C4-2B (cell line): ENCODE results near the gene IPO9.

Source experiments
- ZFX ChIP-seq: fragments of 450-650 bp; IDR thresholded peaks from 2 replicates; pipeline ENCODE4 v1.6.1; 2017
- TF ChIP-seq, protein P1 (sequence below): fragments of 450-650 bp; conservative IDR thresholded peaks from 2 replicates; pipeline ENCODE4 v1.5.1; 2017; ENCODE audit warnings: mild to moderate bottlenecking

GRCh38 chr1:201887116-201887866 is 58.3 kb downstream of the IPO9 start:
- TF ChIP-seq, protein P1, sequence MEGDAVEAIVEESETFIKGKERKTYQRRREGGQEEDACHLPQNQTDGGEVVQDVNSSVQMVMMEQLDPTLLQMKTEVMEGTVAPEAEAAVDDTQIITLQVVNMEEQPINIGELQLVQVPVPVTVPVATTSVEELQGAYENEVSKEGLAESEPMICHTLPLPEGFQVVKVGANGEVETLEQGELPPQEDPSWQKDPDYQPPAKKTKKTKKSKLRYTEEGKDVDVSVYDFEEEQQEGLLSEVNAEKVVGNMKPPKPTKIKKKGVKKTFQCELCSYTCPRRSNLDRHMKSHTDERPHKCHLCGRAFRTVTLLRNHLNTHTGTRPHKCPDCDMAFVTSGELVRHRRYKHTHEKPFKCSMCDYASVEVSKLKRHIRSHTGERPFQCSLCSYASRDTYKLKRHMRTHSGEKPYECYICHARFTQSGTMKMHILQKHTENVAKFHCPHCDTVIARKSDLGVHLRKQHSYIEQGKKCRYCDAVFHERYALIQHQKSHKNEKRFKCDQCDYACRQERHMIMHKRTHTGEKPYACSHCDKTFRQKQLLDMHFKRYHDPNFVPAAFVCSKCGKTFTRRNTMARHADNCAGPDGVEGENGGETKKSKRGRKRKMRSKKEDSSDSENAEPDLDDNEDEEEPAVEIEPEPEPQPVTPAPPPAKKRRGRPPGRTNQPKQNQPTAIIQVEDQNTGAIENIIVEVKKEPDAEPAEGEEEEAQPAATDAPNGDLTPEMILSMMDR, result no peak
- TF ChIP-seq ZFX, result no peak
